Measurements from ENCODE around the gene TCN2. TPM values are rescaled to one million over a fixed set of nuclear protein-coding genes. Genes with fewer than 3 reads are reported as not detected.
"Not testable (repeated sequence)": the region's sequence is repeated elsewhere in the genome, so short reads cannot be mapped to it uniquely, and the experiment has no call there.

Gene TCN2
- under 1 TPM in 1 of 2 experiments, not detected in 1; 0.19 TPM for total RNA-seq

- CTCF ChIA-PET, result interaction anchor here (1.0 to 2.4 kb wide), 4 partner anchors 9 to 210 kb away, joined by 3 to 9 read pairs (median 4); partner anchors contain the start of gene SEC14L2
- POLR2A ChIA-PET, result interaction anchor here (0.6 to 0.7 kb wide), 2 partner anchors 11 to 29 kb away, joined by 3 to 6 read pairs; partner anchors contain the start of gene SLC35E4
Observed at GRCh38 chr22:30606455-30607299, at the start of gene TCN2. Gene TCN2 (plus strand): TSS chr22:30607174. CDS start chr22:30607332, 158 bp downstream.

GRCh38 chr22:30557243-30557642 is 49.7 kb upstream of the TCN2 start:
- CTCF ChIA-PET, result no interaction called here
- POLR2A ChIA-PET, result no interaction called here

GRCh38 chr22:30559889-30560288 is 47.1 kb upstream of the TCN2 start:
- ChIA-PET CTCF (interaction anchor here (0.5 kb wide), 1 partner anchor 1324 kb away, joined by 4 read pairs; no protein-coding TSS in a partner anchor), POLR2A (no interaction called here)

GRCh38 chr22:30560643-30561202 is 46.3 kb upstream of the TCN2 start:
- CTCF ChIA-PET, result interaction anchor here (0.5 kb wide), 1 partner anchor 1325 kb away, joined by 4 read pairs; no protein-coding TSS in a partner anchor
- POLR2A ChIA-PET, result not testable (repeated sequence)

GRCh38 chr22:30561402-30562189 is 45.4 kb upstream of the TCN2 start:
- POLR2A ChIA-PET, result interaction anchor here (0.6 kb wide), 1 partner anchor 149 kb away, joined by 3 read pairs; no protein-coding TSS in a partner anchor

DNA sequence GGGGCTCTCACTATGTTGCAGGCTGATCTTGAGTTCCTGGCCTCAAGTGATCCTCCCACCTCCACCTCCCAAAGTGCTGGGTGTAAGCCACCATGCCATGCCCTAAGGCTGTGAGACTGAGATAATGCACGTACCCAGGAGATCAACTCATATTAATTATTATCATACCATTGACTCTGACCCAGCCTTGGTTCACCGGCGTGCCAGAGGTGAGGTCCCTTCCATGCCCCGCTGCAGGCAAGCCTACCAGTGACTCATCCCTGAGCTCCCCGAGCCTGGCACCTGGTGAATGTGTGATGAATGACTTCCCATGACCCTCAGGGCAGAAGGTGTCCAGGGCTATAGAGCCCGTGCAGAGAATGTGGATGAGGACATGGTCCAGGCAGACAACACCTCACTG is 44.6 kb upstream of the TCN2 start:
- CTCF ChIA-PET, result no interaction called here
- POLR2A ChIA-PET, result interaction anchor here (0.6 kb wide), 1 partner anchor 149 kb away, joined by 3 read pairs; no protein-coding TSS in a partner anchor

More at GRCh38 chr22:30561402-30562189, 45.4 kb upstream of the TCN2 start:
- CTCF ChIA-PET, result no interaction called here

DNA sequence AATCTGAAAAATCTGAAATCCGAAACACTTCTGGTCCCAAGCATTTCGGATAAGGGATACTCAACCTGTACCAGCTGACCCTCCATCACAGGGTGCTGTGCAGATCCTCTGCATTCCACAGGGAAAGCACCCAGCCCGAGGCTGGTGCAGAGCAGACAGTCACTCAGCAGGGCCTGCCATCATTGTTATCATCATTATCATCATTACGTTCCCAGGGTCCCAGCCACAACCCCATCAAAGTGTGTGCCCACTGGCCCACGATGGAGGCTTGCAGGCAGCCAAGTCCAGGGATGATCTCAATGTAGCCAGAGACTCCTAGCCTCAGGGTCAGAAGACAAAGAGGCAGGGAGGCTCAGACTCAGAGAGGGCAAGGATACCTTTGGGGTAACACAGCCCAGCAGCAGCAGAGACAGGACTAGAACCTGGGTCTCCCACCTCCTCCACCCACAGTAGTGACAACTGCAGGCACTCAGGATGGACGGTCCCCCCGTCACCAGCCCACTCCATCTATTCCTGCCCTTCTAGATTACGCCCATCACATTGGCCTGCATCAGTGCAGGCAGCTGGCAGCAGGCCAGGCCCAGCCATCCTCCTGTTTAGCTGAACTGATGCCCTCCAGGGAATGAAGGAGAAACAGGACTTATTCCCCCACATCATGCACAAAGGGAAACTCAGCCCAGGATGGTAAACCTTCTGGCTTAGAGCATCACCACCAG is 42.8 kb upstream of the TCN2 start:
- CTCF ChIA-PET, result no interaction called here
- POLR2A ChIA-PET, result no interaction called here

- CTCF ChIA-PET, result no interaction called here
- POLR2A ChIA-PET, result no interaction called here
Observed at GRCh38 chr22:30564761-30565119, 42.2 kb upstream of the TCN2 start.

- ChIA-PET POLR2A (no interaction called here), CTCF (no interaction called here)
Observed at GRCh38 chr22:30565341-30565740, 41.6 kb upstream of the TCN2 start.

- POLR2A ChIA-PET, result no interaction called here
- CTCF ChIA-PET, result no interaction called here
Observed at GRCh38 chr22:30566125-30566524, 40.8 kb upstream of the TCN2 start.

- CTCF ChIA-PET, POLR2A ChIA-PET: not testable (repeated sequence)
Observed at GRCh38 chr22:30567277-30567676, 39.7 kb upstream of the TCN2 start.

GRCh38 chr22:30568137-30568805 is 38.7 kb upstream of the TCN2 start:
- ChIA-PET CTCF (no interaction called here), POLR2A (no interaction called here)

- CTCF ChIA-PET, result no interaction called here
Observed at GRCh38 chr22:30569674-30570202, 37.2 kb upstream of the TCN2 start.

DNA sequence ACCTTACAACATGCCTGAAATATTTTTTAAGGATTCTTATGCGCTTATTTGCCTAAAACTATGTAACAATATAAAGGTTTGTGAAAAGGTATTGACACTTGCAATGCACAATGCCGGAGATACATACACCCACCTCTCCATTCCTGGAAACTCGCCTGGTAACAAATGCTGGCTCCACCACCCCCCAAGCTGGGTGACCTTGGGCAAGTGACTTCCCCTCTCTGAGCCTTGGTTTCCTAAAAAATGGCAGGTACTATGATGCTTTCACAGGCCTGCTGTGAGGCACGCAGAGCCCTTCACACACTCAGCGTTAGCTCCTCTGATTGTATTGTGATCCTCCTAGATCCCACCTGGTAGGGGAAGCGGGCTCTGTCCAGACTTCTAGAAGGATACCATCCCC is 34.8 kb upstream of the TCN2 start:
- POLR2A ChIA-PET, result no interaction called here
- CTCF ChIA-PET, result interaction anchor here (0.6 kb wide), 1 partner anchor 60 kb away, joined by 3 read pairs; no protein-coding TSS in a partner anchor

More at GRCh38 chr22:30569674-30570202, 37.2 kb upstream of the TCN2 start:
- POLR2A ChIA-PET, result no interaction called here

DNA sequence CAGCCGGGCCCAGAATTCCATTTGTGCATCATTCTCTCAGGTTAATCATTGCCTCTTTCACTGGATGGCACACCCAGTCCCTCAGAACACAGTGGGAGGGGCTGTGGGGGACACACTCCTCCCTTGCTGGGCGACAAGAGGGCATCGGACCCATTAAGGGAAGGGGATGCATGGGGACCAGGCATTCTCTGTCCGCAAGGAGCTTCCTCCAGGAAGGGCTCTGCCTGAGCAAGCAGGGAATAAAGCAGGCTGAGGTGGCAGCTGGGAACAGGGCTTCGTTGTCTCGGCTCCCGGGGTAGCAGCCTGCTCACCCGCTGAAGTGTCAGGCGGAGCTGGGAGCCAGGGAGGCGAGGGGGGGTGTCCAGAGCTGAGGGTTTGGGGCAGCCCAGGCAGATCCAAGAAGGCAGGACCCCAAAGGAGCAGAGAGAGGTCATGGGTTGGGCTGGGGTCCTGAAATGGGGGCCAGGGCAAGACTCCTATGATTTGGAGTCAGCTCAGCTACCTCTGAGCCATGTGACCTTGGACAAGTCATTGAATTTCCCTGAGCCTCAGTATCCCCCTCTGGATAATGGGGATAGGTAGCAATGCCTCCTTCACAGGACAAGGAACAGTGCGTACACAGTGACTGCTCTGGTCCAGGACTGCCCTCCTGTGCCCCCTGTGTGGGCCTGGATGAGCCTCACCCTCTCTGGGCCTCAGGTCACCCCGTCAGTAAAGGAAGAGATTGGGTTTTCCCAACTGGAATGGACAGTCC is 34.0 kb upstream of the TCN2 start:
- CTCF ChIA-PET, result no interaction called here
- POLR2A ChIA-PET, result no interaction called here

DNA sequence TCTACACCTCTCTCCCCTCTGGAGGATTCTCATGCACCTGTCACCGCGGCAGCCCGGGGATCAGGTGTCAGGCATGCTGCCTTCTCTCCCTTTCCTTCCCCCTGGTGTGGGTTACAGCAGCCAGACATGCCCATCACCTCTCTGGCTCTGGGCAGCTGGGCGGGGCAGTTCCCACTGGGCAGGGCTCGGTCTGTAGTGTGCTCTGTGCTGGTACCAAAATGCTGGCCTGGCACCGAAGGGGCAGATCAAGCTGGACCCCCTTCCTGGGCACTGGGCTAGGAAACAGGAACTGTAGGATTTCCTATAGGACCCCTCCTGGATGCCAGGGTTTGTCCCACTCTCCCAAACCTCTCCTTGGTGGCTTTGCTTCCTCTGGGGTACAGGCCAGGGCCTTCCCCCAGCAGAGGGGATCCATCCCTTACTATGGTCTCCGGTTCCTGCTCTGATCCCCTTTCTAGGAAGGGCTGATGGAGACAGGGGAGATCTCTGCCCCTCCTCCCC is 33.3 kb upstream of the TCN2 start:
- CTCF ChIA-PET, result interaction anchor here (0.6 kb wide), 1 partner anchor 193 kb away, joined by 3 read pairs; no protein-coding TSS in a partner anchor
- POLR2A ChIA-PET, result no interaction called here

DNA sequence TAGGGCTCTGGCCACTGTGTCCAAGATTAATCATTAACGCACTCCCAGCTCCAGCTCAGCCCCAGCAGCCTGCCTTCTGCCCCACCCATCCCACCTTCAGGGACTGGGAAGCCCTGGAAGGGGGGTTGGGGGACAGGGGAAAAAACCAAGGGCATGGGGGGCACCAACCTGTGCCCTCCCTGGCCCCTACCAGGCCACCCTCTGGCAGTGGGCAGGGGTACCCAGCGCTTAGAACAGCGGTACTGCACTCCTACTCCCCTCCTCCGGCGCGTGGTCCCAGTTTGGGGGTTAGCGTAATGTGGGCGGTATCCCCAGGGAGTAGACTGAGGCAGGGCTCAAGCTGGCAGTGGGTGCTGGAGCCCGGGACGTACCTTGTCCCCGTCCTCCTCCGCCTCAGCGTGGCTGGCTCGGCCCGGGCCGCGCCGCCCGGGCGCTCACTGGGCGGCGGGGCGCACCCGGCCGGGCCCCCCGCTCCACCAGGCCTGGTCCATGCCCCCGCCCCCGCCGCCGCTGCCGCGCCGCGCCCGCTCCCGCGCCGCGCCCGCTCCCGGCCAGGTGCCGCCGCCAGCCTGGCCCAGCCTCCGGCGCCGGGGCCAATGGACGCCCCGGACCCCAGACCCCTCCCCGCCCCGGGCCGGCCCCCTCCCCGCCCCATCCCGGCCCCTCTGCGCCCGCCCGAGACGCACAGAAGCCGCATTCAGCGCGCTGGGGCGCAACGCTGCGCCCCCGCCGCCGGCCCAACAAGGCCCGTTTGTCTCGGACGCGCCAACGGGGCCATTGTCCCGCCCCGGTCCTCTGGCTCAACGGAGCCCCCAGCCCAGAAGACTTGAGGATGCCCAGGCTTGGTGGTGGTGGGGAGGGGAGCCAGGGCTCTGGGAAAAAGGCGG is 32.6 kb upstream of the TCN2 start, which contains the start of gene GAL3ST1:
Gene GAL3ST1, minus strand, starts transcription at position 571 of the 887 bp plus-strand sequence. CDS start 17,273 bp downstream, outside the sequence.
- CTCF ChIA-PET, result interaction anchor here (0.6 kb wide), 1 partner anchor 192 kb away, joined by 3 read pairs; no protein-coding TSS in a partner anchor
- POLR2A ChIA-PET, result no interaction called here

Data from activated CD8-positive, alpha-beta memory T cell treated with anti-CD3 and anti-CD28 coated beads for 36 hours (primary cell).